ES-I3 (cell line): ENCODE data around the gene IKZF2.

ENCODE experiments used
- H3K36me3 ChIP-seq: 2 replicates; pipeline ENCODE4 v1.6.1; 2013; ENCODE audit warnings: mild to moderate bottlenecking, low read length, control low read depth, moderate library complexity; ENCODE audit not compliant: insufficient read depth
- H3K4me1 ChIP-seq: 2 replicates; pipeline ENCODE4 v1.6.1; 2013; ENCODE audit warnings: mild to moderate bottlenecking, control low read depth, low read length; ENCODE audit not compliant: insufficient read depth
- H3K9ac ChIP-seq: 2 replicates; pipeline ENCODE4 v1.6.1; 2013; ENCODE audit warnings: low read depth, mild to moderate bottlenecking, low read length, moderate library complexity
- H3K9me3 ChIP-seq: 2 replicates; pipeline ENCODE4 v1.6.1; 2013; ENCODE audit warnings: mild to moderate bottlenecking, low read length, moderate library complexity; ENCODE audit not compliant: control insufficient read depth, insufficient read depth

Gene IKZF2

DNA sequence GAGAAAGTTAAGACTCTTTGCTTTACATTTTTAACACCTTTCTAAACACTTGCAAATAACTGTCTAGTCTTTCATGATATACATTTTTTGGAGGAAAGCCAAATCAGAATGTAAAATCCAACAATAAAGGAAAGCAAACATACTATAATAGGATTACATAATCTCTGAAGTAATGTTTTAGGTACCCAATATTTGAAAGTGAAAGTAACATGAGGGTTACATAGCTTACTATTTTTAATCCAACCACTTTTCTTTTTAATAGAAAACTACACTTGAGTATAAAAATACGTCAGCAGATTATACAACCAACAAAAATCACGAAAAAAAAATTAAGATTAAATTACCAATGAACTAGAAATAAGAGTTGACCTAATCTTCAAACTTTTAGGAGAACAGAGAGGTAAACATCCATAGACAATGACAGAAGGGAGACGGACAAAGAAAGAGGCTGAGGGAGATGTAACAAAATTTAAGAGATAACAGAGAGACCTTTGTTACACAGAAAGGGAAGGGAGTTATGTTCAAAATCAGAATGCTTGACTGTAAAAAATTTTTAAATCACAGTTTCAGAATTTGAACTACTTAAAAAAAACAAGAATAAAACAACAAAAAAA lies 150.0 kb downstream of the IKZF2 start:
- no peaks in the 10 kb centered on the region for H3K9me3 ChIP-seq

DNA sequence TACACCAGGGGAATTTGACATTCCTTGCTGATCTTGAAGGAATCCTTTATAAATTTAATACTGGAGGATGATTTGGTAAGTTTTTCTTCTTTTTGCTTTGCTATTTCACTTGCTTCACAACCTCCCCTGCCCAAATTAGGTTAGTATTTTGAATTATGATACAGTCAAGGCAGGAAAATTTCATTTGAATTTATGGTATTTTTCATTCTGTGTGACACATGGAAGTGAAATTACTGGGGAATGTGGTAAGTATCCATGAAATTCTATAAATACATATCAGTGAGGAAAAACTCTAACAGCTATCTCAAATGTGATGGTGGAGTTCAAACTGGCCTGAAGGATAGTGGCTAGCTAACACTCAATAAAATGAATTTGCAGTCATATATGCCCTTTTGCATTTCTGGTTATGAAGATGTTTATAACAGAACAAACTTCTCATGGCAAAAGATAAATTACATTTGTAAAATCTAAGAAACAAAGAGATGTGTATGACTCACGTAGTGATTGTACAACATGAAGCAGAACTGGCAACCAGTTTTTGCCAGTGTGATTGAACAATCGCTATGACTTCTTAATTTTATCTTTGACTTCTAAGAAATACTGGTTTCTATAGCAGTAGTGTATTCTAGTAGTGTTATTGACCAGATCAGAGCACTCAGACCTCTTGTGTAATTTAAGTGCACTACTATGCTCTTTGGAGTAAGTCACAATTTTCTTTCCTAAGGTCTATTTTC lies 152.6 kb downstream of the IKZF2 start:
- Histone ChIP-seq H3K9me3 (no peaks in the 10 kb centered on the region), H3K4me1 (no peaks in the 10 kb centered on the region), H3K9ac (no peak overlapping the region), H3K36me3 (no peaks in the 10 kb centered on the region)

More for the DNA sequence above, 150.0 kb downstream of the IKZF2 start:
- Histone ChIP-seq H3K36me3 (no peaks in the 10 kb centered on the region), H3K9ac (no peak overlapping the region), H3K4me1 (no peaks in the 10 kb centered on the region)

DNA sequence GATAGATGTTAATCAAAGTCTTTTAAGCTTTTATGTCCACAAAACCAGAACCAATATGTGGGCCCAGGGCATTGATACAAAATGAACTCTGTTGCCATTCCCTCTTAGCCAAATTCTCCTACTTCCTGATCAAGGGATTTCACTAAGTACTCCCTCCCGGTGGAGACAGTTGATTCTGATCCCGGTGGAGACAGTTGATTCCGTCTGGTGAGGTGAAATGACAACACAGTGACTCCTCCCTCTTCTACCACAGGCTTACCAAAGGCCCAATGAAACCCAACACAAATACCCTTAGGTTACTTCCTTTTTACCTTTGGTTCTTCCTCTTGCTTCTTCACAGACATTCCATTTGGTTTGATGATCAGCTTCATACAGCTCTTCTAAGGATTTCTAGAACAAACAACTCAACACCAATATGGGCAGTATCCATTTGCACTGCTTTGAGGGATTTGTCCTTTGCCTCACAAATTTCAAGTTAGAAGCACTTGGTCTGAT lies 153.8 kb downstream of the IKZF2 start:
- no peaks in the 10 kb centered on the region for H3K4me1 ChIP-seq
- no peak overlapping the region for H3K9ac ChIP-seq
- H3K9me3 ChIP-seq: no peaks in the 10 kb centered on the region
- no peaks in the 10 kb centered on the region for H3K36me3 ChIP-seq

DNA sequence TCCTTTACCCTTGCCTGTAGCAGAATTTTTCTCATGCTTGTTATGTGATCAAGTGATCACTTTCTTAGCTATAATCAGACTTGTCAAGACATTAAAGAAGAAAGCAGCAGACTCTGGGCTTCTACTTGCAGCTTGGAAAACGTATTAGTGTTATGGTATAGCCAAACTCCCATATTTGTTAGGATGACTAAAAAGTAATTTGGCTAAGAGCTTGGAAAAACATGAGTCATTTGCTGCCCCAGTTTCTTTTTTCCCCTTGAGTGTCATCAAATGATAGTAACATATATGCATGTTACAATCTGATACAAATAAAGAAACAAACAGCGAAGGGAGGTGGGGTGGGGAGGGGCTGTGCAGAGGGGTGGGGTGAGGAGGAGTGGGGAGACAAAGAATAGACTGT lies 155.5 kb downstream of the IKZF2 start:
- no peaks in the 10 kb centered on the region for H3K9me3 ChIP-seq
- no peak overlapping the region for H3K9ac ChIP-seq
- no peaks in the 10 kb centered on the region for H3K36me3 ChIP-seq

DNA sequence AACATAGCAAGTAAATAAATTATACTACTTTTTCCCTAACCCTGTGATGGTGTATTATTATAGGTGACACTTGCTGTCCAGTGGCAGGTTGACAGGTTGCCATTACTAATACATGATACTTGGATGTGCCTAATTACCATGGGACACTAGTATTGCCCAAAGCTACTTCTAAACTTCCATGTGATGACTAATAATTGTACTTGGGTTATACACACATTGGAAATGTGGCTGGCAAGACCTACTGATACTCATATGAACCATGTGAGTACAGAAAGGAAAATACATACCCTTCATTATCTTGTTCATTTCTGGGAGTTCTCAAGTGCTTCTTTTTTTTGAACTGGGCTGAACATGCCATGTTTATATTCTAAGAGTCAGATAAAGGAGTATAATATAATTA lies 156.4 kb downstream of the IKZF2 start:
- Histone ChIP-seq H3K36me3 (no peaks in the 10 kb centered on the region), H3K4me1 (no peaks in the 10 kb centered on the region), H3K9me3 (no peaks in the 10 kb centered on the region), H3K9ac (no peak overlapping the region)

More for the DNA sequence above, 155.5 kb downstream of the IKZF2 start:
- H3K4me1 ChIP-seq: no peaks in the 10 kb centered on the region

DNA sequence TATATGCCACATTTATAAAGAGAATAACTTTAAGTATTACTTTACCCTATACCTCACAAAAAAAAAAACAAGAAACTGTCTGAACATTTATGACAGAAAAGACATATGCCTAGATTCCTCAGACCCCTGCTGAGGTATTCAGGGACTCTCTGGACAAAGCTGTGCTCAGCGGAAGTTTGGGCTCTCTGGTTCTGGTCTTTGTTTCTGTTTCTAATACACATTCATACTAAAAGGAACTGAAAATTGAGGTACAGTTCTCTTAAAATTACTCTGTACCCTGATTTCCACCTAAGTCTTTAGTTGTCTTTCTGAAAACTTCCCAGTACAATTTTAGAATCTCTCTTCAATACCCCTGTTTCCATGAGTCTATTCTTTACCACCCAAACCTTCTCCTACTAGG lies 160.3 kb downstream of the IKZF2 start:
- Histone ChIP-seq H3K9me3 (no peaks in the 10 kb centered on the region), H3K9ac (no peak overlapping the region), H3K36me3 (no peaks in the 10 kb centered on the region), H3K4me1 (no peaks in the 10 kb centered on the region)

DNA sequence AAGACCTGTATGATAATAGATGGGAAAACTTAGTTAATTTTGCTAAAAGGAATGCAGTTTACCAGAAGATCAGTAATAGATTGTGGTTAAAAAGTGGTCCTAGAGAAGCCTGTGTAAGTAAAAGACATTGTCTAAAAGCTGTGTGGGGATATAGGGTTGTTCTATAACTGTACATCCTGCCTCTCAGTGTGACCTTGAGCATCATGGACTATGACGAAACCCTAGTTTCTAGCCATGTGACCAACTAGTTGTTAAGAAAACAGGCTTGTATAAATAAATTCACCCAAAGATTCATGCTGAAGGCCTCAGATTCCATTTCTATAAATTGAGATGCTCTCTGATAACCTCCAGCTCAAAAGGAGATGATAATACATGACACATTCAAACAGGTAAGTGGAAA lies 160.7 kb downstream of the IKZF2 start:
- no peaks in the 10 kb centered on the region for H3K36me3 ChIP-seq
- no peak overlapping the region for H3K9ac ChIP-seq
- no peaks in the 10 kb centered on the region for H3K4me1 ChIP-seq
- no peaks in the 10 kb centered on the region for H3K9me3 ChIP-seq

DNA sequence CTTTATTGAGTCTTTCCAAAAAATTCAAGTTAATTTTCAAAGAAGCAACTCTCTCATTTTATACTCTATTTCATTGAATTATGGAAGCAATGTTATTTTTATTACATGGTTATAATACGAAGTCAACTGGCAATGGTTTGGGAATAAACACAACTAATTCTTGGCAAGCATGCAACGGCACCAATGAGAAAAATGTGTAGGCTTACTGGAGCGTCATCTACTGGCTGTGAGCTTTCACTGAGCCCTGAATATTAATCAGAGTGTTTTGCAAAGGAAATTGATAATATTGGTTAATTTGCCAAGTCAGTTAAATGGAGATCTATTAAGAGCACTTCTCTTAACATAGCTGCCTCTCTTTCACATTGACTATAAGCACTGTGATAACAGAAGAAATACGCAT lies 163.9 kb downstream of the IKZF2 start:
- no peaks in the 10 kb centered on the region for H3K36me3 ChIP-seq
- H3K4me1 ChIP-seq: no peaks in the 10 kb centered on the region
- H3K9me3 ChIP-seq: no peaks in the 10 kb centered on the region
- H3K9ac ChIP-seq: no peak overlapping the region

DNA sequence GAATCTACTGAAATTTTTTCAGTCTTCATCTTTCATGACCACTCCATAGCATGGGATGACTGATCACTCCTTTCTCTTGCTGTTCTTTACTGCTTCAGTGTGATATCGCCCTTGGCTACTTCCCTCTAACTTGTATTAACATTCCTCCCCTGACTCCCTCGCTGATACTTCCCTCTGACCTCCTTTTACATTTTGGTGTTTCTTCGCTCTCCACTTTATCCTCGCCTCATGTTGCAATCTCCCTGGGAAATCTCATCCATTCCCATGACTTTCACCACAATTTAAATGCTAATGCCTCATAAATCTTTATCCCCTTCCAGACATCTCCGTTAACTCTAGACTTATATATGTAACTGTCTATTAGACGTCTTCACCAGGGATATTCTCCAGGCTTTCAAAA lies 167.3 kb downstream of the IKZF2 start:
- Histone ChIP-seq H3K4me1 (no peaks in the 10 kb centered on the region), H3K36me3 (no peaks in the 10 kb centered on the region), H3K9me3 (no peaks in the 10 kb centered on the region), H3K9ac (no peak overlapping the region)

DNA sequence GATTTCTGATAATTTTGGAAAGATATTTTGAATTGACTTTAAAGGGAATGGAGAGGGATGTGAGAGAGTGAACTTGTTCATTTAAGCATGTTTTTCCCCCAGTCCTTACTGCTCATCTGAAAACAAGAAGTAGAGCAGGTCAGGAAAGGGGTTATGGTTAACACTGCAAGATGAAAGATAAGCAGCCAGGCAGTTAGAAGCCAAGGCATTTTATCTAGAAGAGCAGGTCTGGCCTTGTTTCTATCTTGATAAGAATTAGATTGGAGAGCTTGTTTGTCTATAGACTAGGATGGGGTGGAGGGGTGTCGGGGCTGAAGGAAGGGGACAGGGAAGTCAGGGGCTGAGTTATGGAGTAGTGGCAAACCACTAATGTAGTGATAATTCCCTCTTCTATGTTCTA lies 171.6 kb downstream of the IKZF2 start:
- H3K9me3 ChIP-seq: no peaks in the 10 kb centered on the region
- no peak overlapping the region for H3K9ac ChIP-seq
- no peaks in the 10 kb centered on the region for H3K36me3 ChIP-seq
- no peaks in the 10 kb centered on the region for H3K4me1 ChIP-seq

DNA sequence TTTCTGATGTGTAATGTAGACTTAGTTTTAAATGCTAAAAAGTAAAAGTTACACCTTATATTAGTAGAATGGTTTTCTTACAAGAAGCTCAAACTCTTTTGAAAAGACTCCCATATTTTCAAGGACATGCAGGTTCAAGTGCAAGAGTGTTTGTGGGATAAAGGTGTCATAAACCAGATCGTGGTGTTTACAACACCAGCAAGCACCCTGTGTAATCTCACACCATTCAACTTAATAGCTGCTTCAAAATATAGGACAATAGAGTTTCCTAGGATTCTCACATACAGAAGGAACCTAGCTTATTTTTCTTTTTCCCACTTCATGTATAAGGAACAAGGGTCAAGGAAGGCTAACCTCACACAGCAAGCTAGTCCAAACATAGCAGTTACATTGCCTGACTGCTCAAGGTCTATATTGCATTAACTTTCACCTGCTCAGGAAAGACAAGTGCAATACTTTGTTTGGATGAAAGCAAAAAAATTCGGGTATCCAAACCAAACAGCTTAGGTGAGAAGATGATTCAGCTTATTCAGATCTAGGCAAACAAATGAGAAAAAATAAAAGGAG lies 172.3 kb downstream of the IKZF2 start:
- Histone ChIP-seq H3K9me3 (no peaks in the 10 kb centered on the region), H3K4me1 (no peaks in the 10 kb centered on the region), H3K9ac (no peak overlapping the region), H3K36me3 (no peaks in the 10 kb centered on the region)

DNA sequence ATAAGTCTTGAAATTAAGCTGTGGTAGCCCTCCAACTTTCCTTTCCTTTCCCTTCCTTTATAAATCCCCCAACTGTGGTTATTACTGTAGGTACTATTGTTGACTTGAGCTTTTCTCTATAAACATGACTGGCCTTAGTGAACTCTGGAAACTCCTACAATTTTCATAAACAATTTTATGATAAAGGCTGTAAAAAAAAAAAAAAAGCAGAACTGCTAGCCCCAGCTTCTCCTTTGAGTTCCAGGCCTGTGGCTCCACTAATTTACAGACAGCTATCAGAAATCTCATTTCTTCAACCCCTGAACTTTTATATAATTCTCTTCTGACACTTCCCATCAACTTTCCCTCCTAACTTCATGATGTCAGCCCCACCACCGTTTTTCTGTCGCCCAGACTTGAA lies 174.3 kb downstream of the IKZF2 start:
- Histone ChIP-seq H3K9ac (no peak overlapping the region), H3K4me1 (no peaks in the 10 kb centered on the region), H3K9me3 (no peaks in the 10 kb centered on the region), H3K36me3 (no peaks in the 10 kb centered on the region)

DNA sequence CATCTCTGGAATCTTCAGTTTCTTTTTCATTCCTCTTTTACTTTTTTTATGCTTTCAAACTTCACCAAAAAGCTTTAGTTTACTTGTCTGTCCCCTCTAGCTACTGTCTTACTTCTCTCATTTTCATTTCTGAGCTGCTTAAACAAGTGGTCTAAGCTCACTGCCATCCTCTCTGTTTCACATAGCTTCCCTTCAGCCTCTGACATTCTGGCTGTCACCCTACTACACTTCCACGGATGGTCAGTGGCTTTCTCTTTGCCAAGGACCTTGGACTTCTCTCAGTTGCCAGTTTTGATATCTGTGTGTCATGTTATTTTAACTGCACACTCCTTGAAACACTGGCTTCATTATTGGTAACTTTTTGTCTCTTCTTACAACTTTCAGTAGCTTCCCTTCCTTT lies 176.1 kb downstream of the IKZF2 start:
- H3K9ac ChIP-seq: no peak overlapping the region
- no peaks in the 10 kb centered on the region for H3K36me3 ChIP-seq
- H3K4me1 ChIP-seq: peaks cover 2% of the 10 kb centered on the region; the same call in 1 of the 2 replicates
- H3K9me3 ChIP-seq: no peaks in the 10 kb centered on the region

DNA sequence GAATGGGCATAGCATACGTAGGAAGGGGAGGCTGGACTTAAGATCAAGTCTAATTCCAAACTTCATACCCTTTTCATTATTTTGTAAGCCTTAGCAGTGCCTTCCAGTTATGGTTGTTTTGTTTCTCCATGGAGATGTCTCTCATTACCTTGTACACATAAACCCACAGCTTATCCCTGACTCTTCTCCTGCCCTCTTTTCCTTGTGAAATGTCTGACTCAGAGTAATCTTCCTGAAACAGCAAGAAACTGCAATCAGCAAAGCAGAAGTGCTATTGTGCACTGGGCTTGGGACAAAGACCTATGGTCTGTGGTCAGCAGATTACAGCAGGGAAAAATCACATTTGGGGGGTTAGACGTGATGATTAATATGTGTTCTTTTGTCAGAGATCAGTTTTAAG lies 176.7 kb downstream of the IKZF2 start:
- no peaks in the 10 kb centered on the region for H3K9me3 ChIP-seq
- H3K4me1 ChIP-seq: peaks cover 4% of the 10 kb centered on the region; the same call in 1 of the 2 replicates
- no peak overlapping the region for H3K9ac ChIP-seq
- no peaks in the 10 kb centered on the region for H3K36me3 ChIP-seq

DNA sequence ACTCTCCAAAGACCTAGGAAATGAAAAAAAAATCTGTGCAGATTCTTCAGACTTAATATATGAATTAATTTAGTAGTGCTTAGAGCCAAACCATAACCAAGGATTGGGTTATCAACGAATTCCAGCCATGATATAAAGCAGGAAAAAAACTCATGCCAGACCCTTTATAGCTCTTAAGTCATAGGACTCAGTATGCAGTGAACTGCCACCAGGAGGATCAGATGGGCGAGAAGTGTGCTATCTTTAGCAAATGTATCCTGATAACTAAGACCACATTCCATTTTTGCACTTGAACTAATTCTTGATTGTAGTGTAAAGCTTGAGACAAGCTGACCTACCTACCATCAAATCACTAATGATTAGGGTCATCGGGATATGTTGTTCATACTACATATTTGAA lies 178.1 kb downstream of the IKZF2 start:
- peaks cover 4% of the 10 kb centered on the region; the same call in 1 of the 2 replicates for H3K4me1 ChIP-seq
- no peaks in the 10 kb centered on the region for H3K9me3 ChIP-seq
- no peak overlapping the region for H3K9ac ChIP-seq
- no peaks in the 10 kb centered on the region for H3K36me3 ChIP-seq
